ENCODE data around the gene INO80D.
"Not testable (repeated sequence)": the region's sequence is repeated elsewhere in the genome, so short reads cannot be mapped to it uniquely, and the experiment has no call there.

INO80D gene

GRCh38 chr2:206085742-206086445 lies at the start of gene INO80D:
TSS of gene INO80D (minus strand) at chr2:206086174. CDS start at chr2:206063016, 23,158 bp downstream.
- peak within 1 kb of the TSS; percentile 99 for H3K27ac ChIP-seq
- peak; percentile 98 for TF ChIP-seq ZFX (IDR thresholded peaks at IDR 0.05; ENCODE audit: borderline replicate concordance)
- peak; percentile 59 for TF ChIP-seq CTCF (IDR thresholded peaks at IDR 0.05)

- TF ChIP-seq ZFX (IDR thresholded peaks at IDR 0.05; ENCODE audit: borderline replicate concordance) (no peak), CTCF (IDR thresholded peaks at IDR 0.05) (no peak)
Measured at GRCh38 chr2:206127656-206128055, 41.7 kb upstream of the INO80D start.

GRCh38 chr2:206125901-206126300 lies 39.9 kb upstream of the INO80D start:
- TF ChIP-seq CTCF (IDR thresholded peaks at IDR 0.05) (no peak), ZFX (IDR thresholded peaks at IDR 0.05; ENCODE audit: borderline replicate concordance) (no peak)
- no peak overlapping the region for H3K27ac ChIP-seq

More at GRCh38 chr2:206127656-206128055, 41.7 kb upstream of the INO80D start:
- no peak overlapping the region for H3K27ac ChIP-seq

GRCh38 chr2:206122569-206122968 lies 36.6 kb upstream of the INO80D start:
- H3K27ac ChIP-seq, result not testable (repeated sequence)

- TF ChIP-seq CTCF (IDR thresholded peaks at IDR 0.05), result no peak
- no peak for TF ChIP-seq ZFX (IDR thresholded peaks at IDR 0.05; ENCODE audit: borderline replicate concordance)
- no peak overlapping the region for H3K27ac ChIP-seq
Measured at GRCh38 chr2:206116278-206116677, 30.3 kb upstream of the INO80D start.

GRCh38 chr2:206115026-206115578 lies 29.1 kb upstream of the INO80D start:
- TF ChIP-seq CTCF (IDR thresholded peaks at IDR 0.05), result no peak
- TF ChIP-seq ZFX (IDR thresholded peaks at IDR 0.05; ENCODE audit: borderline replicate concordance), result no peak
- H3K27ac ChIP-seq, result no peak overlapping the region

- no peak overlapping the region for H3K27ac ChIP-seq
- TF ChIP-seq ZFX (IDR thresholded peaks at IDR 0.05; ENCODE audit: borderline replicate concordance) (no peak), CTCF (IDR thresholded peaks at IDR 0.05) (no peak)
Measured at GRCh38 chr2:206112846-206113547, 27.0 kb upstream of the INO80D start.
